Measurements from ENCODE around the gene TOMM40. TPM values are rescaled to one million over a fixed set of nuclear protein-coding genes. Genes with fewer than 3 reads are reported as not detected.

The TOMM40 gene
- total and polyA plus RNA-seq, 9 of the 15 experiments (the other 6 are each of a cell fraction or from before 2014, with no cell fraction given) = 0.89 to 290 (median 160) TPM

GRCh38 chr19:44943801-44944249 lies 52.8 kb downstream of the TOMM40 start (continued):
- TF ChIP-seq, protein P1, sequence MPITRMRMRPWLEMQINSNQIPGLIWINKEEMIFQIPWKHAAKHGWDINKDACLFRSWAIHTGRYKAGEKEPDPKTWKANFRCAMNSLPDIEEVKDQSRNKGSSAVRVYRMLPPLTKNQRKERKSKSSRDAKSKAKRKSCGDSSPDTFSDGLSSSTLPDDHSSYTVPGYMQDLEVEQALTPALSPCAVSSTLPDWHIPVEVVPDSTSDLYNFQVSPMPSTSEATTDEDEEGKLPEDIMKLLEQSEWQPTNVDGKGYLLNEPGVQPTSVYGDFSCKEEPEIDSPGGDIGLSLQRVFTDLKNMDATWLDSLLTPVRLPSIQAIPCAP (CRISPR knock-in tag; IDR thresholded peaks at IDR 0.05; ENCODE audit: borderline replicate concordance) = no peak
- TF ChIP-seq, protein P2, sequence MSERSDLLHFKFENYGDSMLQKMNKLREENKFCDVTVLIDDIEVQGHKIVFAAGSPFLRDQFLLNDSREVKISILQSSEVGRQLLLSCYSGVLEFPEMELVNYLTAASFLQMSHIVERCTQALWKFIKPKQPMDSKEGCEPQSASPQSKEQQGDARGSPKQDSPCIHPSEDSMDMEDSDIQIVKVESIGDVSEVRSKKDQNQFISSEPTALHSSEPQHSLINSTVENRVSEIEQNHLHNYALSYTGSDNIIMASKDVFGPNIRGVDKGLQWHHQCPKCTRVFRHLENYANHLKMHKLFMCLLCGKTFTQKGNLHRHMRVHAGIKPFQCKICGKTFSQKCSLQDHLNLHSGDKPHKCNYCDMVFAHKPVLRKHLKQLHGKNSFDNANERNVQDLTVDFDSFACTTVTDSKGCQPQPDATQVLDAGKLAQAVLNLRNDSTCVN (CRISPR knock-in tag; IDR thresholded peaks at IDR 0.05) = no peak; the same call in 1 of the 2 replicates
- no peak for TF ChIP-seq LARP7 (IDR thresholded peaks at IDR 0.05)
- no peak for TF ChIP-seq HINFP (tag; conservative IDR thresholded peaks at IDR 0.05; ENCODE audit: low read depth)
- TF ChIP-seq BDP1 (IDR thresholded peaks at IDR 0.05; ENCODE audit: insufficient read depth, insufficient read length) = no peak
- 0 out of 2 replicates have a peak, but pooled peaks have one; percentile 25 for TF ChIP-seq PML (IDR thresholded peaks at IDR 0.05; ENCODE audit: low read length)
- no peak for TF ChIP-seq CHD1 (IDR thresholded peaks at IDR 0.05; ENCODE audit: low read length)
- TF ChIP-seq ZBTB1 (CRISPR knock-in tag; IDR thresholded peaks at IDR 0.05; ENCODE audit: borderline replicate concordance, low read depth) = no peak
- TF ChIP-seq KDM2B (CRISPR knock-in tag; IDR thresholded peaks at IDR 0.05) = no peak
- TF ChIP-seq, protein P3, sequence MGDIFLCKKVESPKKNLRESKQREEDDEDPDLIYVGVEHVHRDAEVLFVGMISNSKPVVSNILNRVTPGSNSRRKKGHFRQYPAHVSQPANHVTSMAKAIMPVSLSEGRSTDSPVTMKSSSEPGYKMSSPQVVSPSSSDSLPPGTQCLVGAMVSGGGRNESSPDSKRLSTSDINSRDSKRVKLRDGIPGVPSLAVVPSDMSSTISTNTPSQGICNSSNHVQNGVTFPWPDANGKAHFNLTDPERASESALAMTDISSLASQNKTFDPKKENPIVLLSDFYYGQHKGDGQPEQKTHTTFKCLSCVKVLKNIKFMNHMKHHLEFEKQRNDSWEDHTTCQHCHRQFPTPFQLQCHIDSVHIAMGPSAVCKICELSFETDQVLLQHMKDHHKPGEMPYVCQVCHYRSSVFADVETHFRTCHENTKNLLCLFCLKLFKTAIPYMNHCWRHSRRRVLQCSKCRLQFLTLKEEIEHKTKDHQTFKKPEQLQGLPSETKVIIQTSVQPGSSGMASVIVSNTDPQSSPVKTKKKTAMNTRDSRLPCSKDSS (IDR thresholded peaks at IDR 0.05; ENCODE audit: low read depth, partially characterized antibody) = no peak
- TF ChIP-seq ZNF695 (CRISPR knock-in tag; IDR thresholded peaks at IDR 0.05) = no peak
- peak; percentile 96 for TF ChIP-seq SMAD4 (CRISPR knock-in tag; conservative IDR thresholded peaks at IDR 0.05)
- TF ChIP-seq, protein P4, sequence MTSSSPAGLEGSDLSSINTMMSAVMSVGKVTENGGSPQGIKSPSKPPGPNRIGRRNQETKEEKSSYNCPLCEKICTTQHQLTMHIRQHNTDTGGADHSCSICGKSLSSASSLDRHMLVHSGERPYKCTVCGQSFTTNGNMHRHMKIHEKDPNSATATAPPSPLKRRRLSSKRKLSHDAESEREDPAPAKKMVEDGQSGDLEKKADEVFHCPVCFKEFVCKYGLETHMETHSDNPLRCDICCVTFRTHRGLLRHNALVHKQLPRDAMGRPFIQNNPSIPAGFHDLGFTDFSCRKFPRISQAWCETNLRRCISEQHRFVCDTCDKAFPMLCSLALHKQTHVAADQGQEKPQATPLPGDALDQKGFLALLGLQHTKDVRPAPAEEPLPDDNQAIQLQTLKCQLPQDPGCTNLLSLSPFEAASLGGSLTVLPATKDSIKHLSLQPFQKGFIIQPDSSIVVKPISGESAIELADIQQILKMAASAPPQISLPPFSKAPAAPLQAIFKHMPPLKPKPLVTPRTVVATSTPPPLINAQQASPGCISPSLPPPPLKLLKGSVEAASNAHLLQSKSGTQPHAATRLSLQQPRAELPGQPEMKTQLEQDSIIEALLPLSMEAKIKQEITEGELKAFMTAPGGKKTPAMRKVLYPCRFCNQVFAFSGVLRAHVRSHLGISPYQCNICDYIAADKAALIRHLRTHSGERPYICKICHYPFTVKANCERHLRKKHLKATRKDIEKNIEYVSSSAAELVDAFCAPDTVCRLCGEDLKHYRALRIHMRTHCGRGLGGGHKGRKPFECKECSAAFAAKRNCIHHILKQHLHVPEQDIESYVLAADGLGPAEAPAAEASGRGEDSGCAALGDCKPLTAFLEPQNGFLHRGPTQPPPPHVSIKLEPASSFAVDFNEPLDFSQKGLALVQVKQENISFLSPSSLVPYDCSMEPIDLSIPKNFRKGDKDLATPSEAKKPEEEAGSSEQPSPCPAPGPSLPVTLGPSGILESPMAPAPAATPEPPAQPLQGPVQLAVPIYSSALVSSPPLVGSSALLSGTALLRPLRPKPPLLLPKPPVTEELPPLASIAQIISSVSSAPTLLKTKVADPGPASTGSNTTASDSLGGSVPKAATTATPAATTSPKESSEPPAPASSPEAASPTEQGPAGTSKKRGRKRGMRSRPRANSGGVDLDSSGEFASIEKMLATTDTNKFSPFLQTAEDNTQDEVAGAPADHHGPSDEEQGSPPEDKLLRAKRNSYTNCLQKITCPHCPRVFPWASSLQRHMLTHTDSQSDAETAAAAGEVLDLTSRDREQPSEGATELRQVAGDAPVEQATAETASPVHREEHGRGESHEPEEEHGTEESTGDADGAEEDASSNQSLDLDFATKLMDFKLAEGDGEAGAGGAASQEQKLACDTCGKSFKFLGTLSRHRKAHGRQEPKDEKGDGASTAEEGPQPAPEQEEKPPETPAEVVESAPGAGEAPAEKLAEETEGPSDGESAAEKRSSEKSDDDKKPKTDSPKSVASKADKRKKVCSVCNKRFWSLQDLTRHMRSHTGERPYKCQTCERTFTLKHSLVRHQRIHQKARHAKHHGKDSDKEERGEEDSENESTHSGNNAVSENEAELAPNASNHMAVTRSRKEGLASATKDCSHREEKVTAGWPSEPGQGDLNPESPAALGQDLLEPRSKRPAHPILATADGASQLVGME (CRISPR knock-in tag; IDR thresholded peaks at IDR 0.05) = no peak
- TF ChIP-seq HMGN3 (IDR thresholded peaks at IDR 0.05; ENCODE audit: borderline replicate concordance, extremely low read depth, insufficient read length, low read depth, low read length) = no peak
- TF ChIP-seq ZNF644 (tag; IDR thresholded peaks at IDR 0.05; ENCODE audit: low read depth) = no peak
- TF ChIP-seq ZNF511 (CRISPR knock-in tag; IDR thresholded peaks at IDR 0.05) = peak; percentile 84

All from K562 (cell line).